DOHH2 (cell line): ENCODE data around the gene RNF213.

Experiments used
- CTCF ChIP-seq: fragments of 200-600 bp; sonication (generic); IDR thresholded peaks from one replicate; pipeline ENCODE4 v1.5.1; 2014; ENCODE audit warnings: antibody characterized with exemption, mild to moderate bottlenecking, low read depth, low read length; ENCODE audit not compliant: poor library complexity, severe bottlenecking
- EZH2phosphoT487 ChIP-seq: fragments of 200-600 bp; sonication (generic); IDR thresholded peaks from 2 replicates; pipeline ENCODE4 v1.6.1; 2017; ENCODE audit warnings: borderline replicate concordance, mild to moderate bottlenecking, antibody characterized with exemption, low read length, moderate library complexity, mixed read lengths

GRCh38 chr17:80285237-80285920 lies 24.7 kb downstream of the RNF213 start:
- TF ChIP-seq CTCF (no peak), EZH2phosphoT487 (no peak)
